ENCODE data around the gene C8A. TPM values are rescaled to one million over a fixed set of nuclear protein-coding genes. Genes with fewer than 3 reads are reported as not detected.

C8A gene
- total RNA-seq, 2 experiments from 2014 or later: not detected

DNA sequence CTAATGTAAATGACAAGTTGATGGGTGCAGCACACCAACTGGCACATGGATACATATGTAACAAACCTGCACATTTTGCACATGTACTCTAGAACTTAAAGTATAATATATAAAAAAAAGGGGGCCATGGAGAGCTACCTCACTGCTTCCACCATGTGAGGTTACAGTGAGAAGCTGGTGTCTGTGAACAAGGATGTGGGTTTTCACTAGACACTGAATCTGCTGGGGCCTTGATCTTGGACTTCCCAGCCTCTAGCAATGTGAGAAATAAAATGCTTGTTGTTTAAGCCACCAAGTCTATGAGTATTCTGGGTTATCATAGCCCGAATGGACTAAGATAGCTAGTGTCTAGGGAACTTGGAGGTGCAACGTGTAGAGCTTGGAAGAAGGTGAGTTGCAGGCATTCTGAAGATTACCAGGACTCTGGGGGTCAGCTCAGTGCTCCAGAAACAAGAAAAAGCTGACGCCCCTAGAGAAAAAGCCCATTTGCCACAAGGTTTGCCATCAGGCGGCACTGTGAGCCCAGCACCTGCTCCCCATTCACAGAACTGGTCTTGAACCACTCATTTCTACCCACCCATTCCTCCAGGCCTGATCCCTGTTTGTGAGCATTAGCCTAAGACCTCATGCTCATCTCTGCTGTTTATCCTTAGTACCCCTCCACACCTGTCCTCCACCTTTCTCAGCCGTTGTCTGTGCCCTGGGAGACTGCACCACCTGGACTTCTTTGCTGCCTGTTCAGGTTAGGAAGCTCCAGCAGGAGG is 20.3 kb upstream of the C8A start:
- H3K27me3 Mint-ChIP-seq: peaks cover 32% of the 10 kb centered on the region
- Histone ChIP-seq H3K36me3 (ENCODE audit: insufficient read depth, low read length) (no peaks in the 10 kb centered on the region), H3K27ac (ENCODE audit: low read depth in 1 of 2, low read length in 2 of 2) (no peak overlapping the region), H3K9me3 (ENCODE audit: control insufficient read depth in 1 of 2, insufficient read depth in 1 of 2, low read length in 2 of 2) (no peaks in the 10 kb centered on the region), H3K4me3 (ENCODE audit: low read length) (no peak overlapping the region), H3K27me3 (ENCODE audit: control insufficient read depth in 1 of 2, insufficient read depth in 2 of 2, low read length in 2 of 2) (peaks cover 0 to 7% of the 10 kb centered on the region in 2 experiments), H3K4me1 (ENCODE audit: insufficient read depth, low read length) (no peaks in the 10 kb centered on the region)
- intact Hi-C loops (cut with DNase I, micrococcal nuclease): loop anchor here in 1 of 2 experiments (5.0 kb wide), 2 partner anchors 508 to 1818 kb away; no protein-coding TSS in a partner anchor
- H3K27ac Mint-ChIP-seq: no peak overlapping the region
- no peaks in the 10 kb centered on the region for H3K9me3 Mint-ChIP-seq
- peaks cover 8% of the 10 kb centered on the region for H3K4me1 Mint-ChIP-seq (ENCODE audit: low read depth)
- TF ChIP-seq, protein P1, sequence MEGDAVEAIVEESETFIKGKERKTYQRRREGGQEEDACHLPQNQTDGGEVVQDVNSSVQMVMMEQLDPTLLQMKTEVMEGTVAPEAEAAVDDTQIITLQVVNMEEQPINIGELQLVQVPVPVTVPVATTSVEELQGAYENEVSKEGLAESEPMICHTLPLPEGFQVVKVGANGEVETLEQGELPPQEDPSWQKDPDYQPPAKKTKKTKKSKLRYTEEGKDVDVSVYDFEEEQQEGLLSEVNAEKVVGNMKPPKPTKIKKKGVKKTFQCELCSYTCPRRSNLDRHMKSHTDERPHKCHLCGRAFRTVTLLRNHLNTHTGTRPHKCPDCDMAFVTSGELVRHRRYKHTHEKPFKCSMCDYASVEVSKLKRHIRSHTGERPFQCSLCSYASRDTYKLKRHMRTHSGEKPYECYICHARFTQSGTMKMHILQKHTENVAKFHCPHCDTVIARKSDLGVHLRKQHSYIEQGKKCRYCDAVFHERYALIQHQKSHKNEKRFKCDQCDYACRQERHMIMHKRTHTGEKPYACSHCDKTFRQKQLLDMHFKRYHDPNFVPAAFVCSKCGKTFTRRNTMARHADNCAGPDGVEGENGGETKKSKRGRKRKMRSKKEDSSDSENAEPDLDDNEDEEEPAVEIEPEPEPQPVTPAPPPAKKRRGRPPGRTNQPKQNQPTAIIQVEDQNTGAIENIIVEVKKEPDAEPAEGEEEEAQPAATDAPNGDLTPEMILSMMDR (IDR thresholded peaks at IDR 0.05): no peak
- CTCF ChIA-PET: no interaction called here
- ATAC-seq (ENCODE audit: poor library complexity) (no peak), DNase-seq (no peak)
- POLR2A ChIA-PET: no interaction called here
- no peak overlapping the region for H3K4me3 Mint-ChIP-seq
- H3K36me3 Mint-ChIP-seq (ENCODE audit: low read depth): no peaks in the 10 kb centered on the region

GRCh38 chr1:56835657-56836056 is 18.9 kb upstream of the C8A start:
- Mint-ChIP-seq H3K9me3 (no peaks in the 10 kb centered on the region), H3K36me3 (ENCODE audit: low read depth) (no peaks in the 10 kb centered on the region), H3K27ac (no peak overlapping the region), H3K4me3 (no peak overlapping the region), H3K27me3 (peaks cover 29% of the 10 kb centered on the region), H3K4me1 (ENCODE audit: low read depth) (peaks cover 8% of the 10 kb centered on the region)
- POLR2A ChIA-PET: no interaction called here
- TF ChIP-seq, protein P1 (IDR thresholded peaks at IDR 0.05): no peak
- intact Hi-C loops (cut with DNase I, micrococcal nuclease): no loop called here
- no peak for DNase-seq
- Histone ChIP-seq H3K4me1 (ENCODE audit: insufficient read depth, low read length) (no peaks in the 10 kb centered on the region), H3K27ac (ENCODE audit: low read depth in 1 of 2, low read length in 2 of 2) (no peak overlapping the region), H3K36me3 (ENCODE audit: insufficient read depth, low read length) (no peaks in the 10 kb centered on the region), H3K9me3 (ENCODE audit: control insufficient read depth in 1 of 2, insufficient read depth in 1 of 2, low read length in 2 of 2) (no peaks in the 10 kb centered on the region), H3K4me3 (ENCODE audit: low read length) (no peak overlapping the region), H3K27me3 (ENCODE audit: control insufficient read depth in 1 of 2, insufficient read depth in 2 of 2, low read length in 2 of 2) (peaks cover 0 to 7% of the 10 kb centered on the region in 2 experiments)
- ATAC-seq (ENCODE audit: poor library complexity): no peak
- CTCF ChIA-PET: no interaction called here

DNA sequence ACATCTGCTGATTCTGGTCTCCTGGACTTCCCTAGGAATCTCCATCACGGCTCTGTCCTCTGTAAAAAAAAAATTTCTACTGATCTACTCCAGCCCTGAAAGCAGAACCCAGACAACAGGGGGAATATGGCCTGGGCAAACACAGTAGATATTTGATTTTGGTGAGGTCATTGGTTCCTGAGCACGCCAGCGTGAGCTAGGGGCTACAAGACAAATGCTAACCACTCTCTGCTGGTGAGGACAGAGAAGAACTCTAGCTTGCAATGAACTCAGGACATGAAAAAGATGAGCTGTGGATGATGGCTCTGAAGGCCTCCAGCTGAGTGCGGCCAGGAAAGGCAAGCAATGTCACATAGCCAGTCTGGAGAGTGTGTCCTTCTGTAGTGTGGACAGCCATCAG is 18.2 kb upstream of the C8A start:
- H3K4me1 ChIP-seq (ENCODE audit: insufficient read depth, low read length): no peaks in the 10 kb centered on the region
- intact Hi-C loops (cut with DNase I, micrococcal nuclease): no loop called here
- Mint-ChIP-seq H3K27me3 (peaks cover 28% of the 10 kb centered on the region), H3K27ac (no peak overlapping the region), H3K9me3 (no peaks in the 10 kb centered on the region), H3K4me3 (no peak overlapping the region), H3K4me1 (ENCODE audit: low read depth) (peaks cover 8% of the 10 kb centered on the region), H3K36me3 (ENCODE audit: low read depth) (no peaks in the 10 kb centered on the region)
- H3K4me3 ChIP-seq (ENCODE audit: low read length): no peak overlapping the region
- POLR2A ChIA-PET: no interaction called here
- CTCF ChIA-PET: no interaction called here
- H3K27ac ChIP-seq (ENCODE audit: low read depth in 1 of 2, low read length in 2 of 2): no peak overlapping the region
- no peak for ATAC-seq (ENCODE audit: poor library complexity)
- TF ChIP-seq, protein P1 (IDR thresholded peaks at IDR 0.05): no peak
- no peaks in the 10 kb centered on the region for H3K9me3 ChIP-seq (ENCODE audit: control insufficient read depth in 1 of 2, insufficient read depth in 1 of 2, low read length in 2 of 2)
- peaks cover 0 to 3% of the 10 kb centered on the region in 2 experiments for H3K27me3 ChIP-seq (ENCODE audit: control insufficient read depth in 1 of 2, insufficient read depth in 2 of 2, low read length in 2 of 2)
- no peak for DNase-seq
- H3K36me3 ChIP-seq (ENCODE audit: insufficient read depth, low read length): no peaks in the 10 kb centered on the region

All from CD4-positive, alpha-beta T cell (primary cell).